ENCODE data around the gene TYW1.
"Not testable (repeated sequence)": the region's sequence is repeated elsewhere in the genome, so short reads cannot be mapped to it uniquely, and the experiment has no call there.

TYW1 gene

GRCh38 chr7:67045496-67045995 is 48.9 kb downstream of the TYW1 start:
- DNase-seq (ENCODE audit: low read depth) = no peak

- not testable (repeated sequence) for DNase-seq (ENCODE audit: low read depth)
These were observed 50.2 kb downstream of the TYW1 start for GRCh38 chr7:67046819-67047218.

- DNase-seq (ENCODE audit: low read depth) = not testable (repeated sequence)
These were observed 53.3 kb downstream of the TYW1 start for GRCh38 chr7:67049908-67050307.

- not testable (repeated sequence) for DNase-seq (ENCODE audit: low read depth)
These were observed 55.5 kb downstream of the TYW1 start for GRCh38 chr7:67052161-67052560.

GRCh38 chr7:67056683-67057082 is 60.0 kb downstream of the TYW1 start:
- no peak for DNase-seq (ENCODE audit: low read depth)

- DNase-seq (ENCODE audit: low read depth) = not testable (repeated sequence)
These were observed 64.7 kb downstream of the TYW1 start for GRCh38 chr7:67061321-67061720.

GRCh38 chr7:67062802-67063201 is 66.2 kb downstream of the TYW1 start:
- not testable (repeated sequence) for DNase-seq (ENCODE audit: low read depth)

GRCh38 chr7:67066950-67067622 is 70.5 kb downstream of the TYW1 start:
- DNase-seq (ENCODE audit: low read depth) = not testable (repeated sequence)

- not testable (repeated sequence) for DNase-seq (ENCODE audit: low read depth)
These were observed 79.5 kb downstream of the TYW1 start for GRCh38 chr7:67076120-67076519.

GRCh38 chr7:67082880-67083279 is 86.2 kb downstream of the TYW1 start:
- DNase-seq (ENCODE audit: low read depth) = not testable (repeated sequence)

GRCh38 chr7:67089261-67089660 is 92.6 kb downstream of the TYW1 start:
- not testable (repeated sequence) for DNase-seq (ENCODE audit: low read depth)

- not testable (repeated sequence) for DNase-seq (ENCODE audit: low read depth)
These were observed 94.4 kb downstream of the TYW1 start for GRCh38 chr7:67091053-67091452.

- not testable (repeated sequence) for DNase-seq (ENCODE audit: low read depth)
These were observed 101.4 kb downstream of the TYW1 start for GRCh38 chr7:67098031-67098430.

GRCh38 chr7:67099406-67099805 is 102.8 kb downstream of the TYW1 start:
- DNase-seq (ENCODE audit: low read depth) = not testable (repeated sequence)

GRCh38 chr7:67100038-67100437 is 103.4 kb downstream of the TYW1 start:
- not testable (repeated sequence) for DNase-seq (ENCODE audit: low read depth)

- no peak for DNase-seq (ENCODE audit: low read depth)
These were observed 104.3 kb downstream of the TYW1 start for GRCh38 chr7:67100956-67101361.

GRCh38 chr7:67104937-67105336 is 108.3 kb downstream of the TYW1 start:
- DNase-seq (ENCODE audit: low read depth) = not testable (repeated sequence)

- DNase-seq (ENCODE audit: low read depth) = no peak
These were observed 108.7 kb downstream of the TYW1 start for GRCh38 chr7:67105377-67105776.

GRCh38 chr7:67106255-67106654 is 109.6 kb downstream of the TYW1 start:
- DNase-seq (ENCODE audit: low read depth) = not testable (repeated sequence)

GRCh38 chr7:67111342-67111741 is 114.7 kb downstream of the TYW1 start:
- DNase-seq (ENCODE audit: low read depth) = not testable (repeated sequence)

- DNase-seq (ENCODE audit: low read depth) = not testable (repeated sequence)
These were observed 118.0 kb downstream of the TYW1 start for GRCh38 chr7:67114483-67115246.

GRCh38 chr7:67120491-67120890 is 123.9 kb downstream of the TYW1 start:
- DNase-seq (ENCODE audit: low read depth) = not testable (repeated sequence)

- not testable (repeated sequence) for DNase-seq (ENCODE audit: low read depth)
These were observed 131.6 kb downstream of the TYW1 start for GRCh38 chr7:67128257-67128656.
